Neural cell (in vitro differentiated cells): ENCODE data around the gene HES3.

ENCODE experiments used
- EP300 ChIP-seq: fragments of 450-650 bp; conservative IDR thresholded peaks from 2 replicates; pipeline ENCODE4 v1.6.1; 2014; ENCODE audit warnings: antibody characterized with exemption, mild to moderate bottlenecking, moderate library complexity; ENCODE audit not compliant: poor library complexity, severe bottlenecking
- TF ChIP-seq, protein P1 (sequence below): fragments of 450-650 bp; IDR thresholded peaks from 2 replicates; pipeline ENCODE4 v1.5.1; 2014; ENCODE audit warnings: antibody characterized with exemption, mild to moderate bottlenecking, moderate library complexity; ENCODE audit not compliant: poor library complexity, severe bottlenecking

GRCh38 chr1:6205849-6206519 is 38.0 kb upstream of the HES3 start, which contains the start of gene RNF207:
- TF ChIP-seq EP300 = no peak
- TF ChIP-seq, protein P1, sequence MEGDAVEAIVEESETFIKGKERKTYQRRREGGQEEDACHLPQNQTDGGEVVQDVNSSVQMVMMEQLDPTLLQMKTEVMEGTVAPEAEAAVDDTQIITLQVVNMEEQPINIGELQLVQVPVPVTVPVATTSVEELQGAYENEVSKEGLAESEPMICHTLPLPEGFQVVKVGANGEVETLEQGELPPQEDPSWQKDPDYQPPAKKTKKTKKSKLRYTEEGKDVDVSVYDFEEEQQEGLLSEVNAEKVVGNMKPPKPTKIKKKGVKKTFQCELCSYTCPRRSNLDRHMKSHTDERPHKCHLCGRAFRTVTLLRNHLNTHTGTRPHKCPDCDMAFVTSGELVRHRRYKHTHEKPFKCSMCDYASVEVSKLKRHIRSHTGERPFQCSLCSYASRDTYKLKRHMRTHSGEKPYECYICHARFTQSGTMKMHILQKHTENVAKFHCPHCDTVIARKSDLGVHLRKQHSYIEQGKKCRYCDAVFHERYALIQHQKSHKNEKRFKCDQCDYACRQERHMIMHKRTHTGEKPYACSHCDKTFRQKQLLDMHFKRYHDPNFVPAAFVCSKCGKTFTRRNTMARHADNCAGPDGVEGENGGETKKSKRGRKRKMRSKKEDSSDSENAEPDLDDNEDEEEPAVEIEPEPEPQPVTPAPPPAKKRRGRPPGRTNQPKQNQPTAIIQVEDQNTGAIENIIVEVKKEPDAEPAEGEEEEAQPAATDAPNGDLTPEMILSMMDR = no peak
